SK-N-SH (cell line): Measurements from ENCODE around the gene NFATC4. TPM values are rescaled to one million over a fixed set of nuclear protein-coding genes. Genes with fewer than 3 reads are reported as not detected.

Source experiments
- CTCF ChIA-PET: fragments of 300-600, 350-600 bp; formaldehyde crosslinking; extraction: SDS; loops from one replicate; lab custom pipeline; 2021; lab: Yijun Ruan, JAX
- POLR2A ChIA-PET: fragments of 350-600 bp; sonication (Branson Sonifier 250); formaldehyde crosslinking; extraction: SDS; loops from one replicate; lab custom pipeline; 2020; ENCODE audit warnings: antibody characterized with exemption, inconsistent platforms; lab: Yijun Ruan, JAX
- DNase-seq: peaks from one replicate; pipeline ENCODE4 v3.0.0; 2012
- H2AFZ ChIP-seq: fragments of 200-600 bp; sonication (generic); 2 replicates; pipeline ENCODE4 v1.8.1; 2016; ENCODE audit warnings: antibody characterized with exemption, mild to moderate bottlenecking, low read depth
- H3F3A ChIP-seq: fragments of 200-600 bp; sonication (generic); replicated peaks from 2 replicates; pipeline ENCODE3; 2016; ENCODE audit warnings: antibody characterized with exemption, mild to moderate bottlenecking; ENCODE audit not compliant: insufficient read depth
- H3K27ac ChIP-seq, 2 experiments: fragments of 200-500 bp in 1 of 2; fragments of 200-600 bp in 1 of 2; sonication (Bioruptor generic) in 1 of 2; sonication (generic), shearing (Covaris generic) in 1 of 2; 2 replicates each; pipeline versions ENCODE4 v1.5.1 to v1.6.1; 2014 to 2016; ENCODE audit warnings: low read depth in 2 of 2, inconsistent platforms in 1 of 2, low read length in 1 of 2, mild to moderate bottlenecking in 1 of 2, mixed read lengths in 1 of 2
- H3K27me3 ChIP-seq: fragments of 200-600 bp; sonication (generic), shearing (Covaris generic); 2 replicates; pipeline ENCODE4 v1.6.1; 2016; ENCODE audit warnings: mixed run types; ENCODE audit not compliant: insufficient read depth
- H3K36me3 ChIP-seq, 2 experiments: fragments of 200-500 bp in 1 of 2; fragments of 200-600 bp in 1 of 2; sonication (Bioruptor generic) in 1 of 2; sonication (generic) in 1 of 2; replicated peaks in 1 of 2; 2 replicates each; pipeline versions ENCODE3 to v1.5.1; 2014 to 2016; ENCODE audit warnings: low read length in 1 of 2, mild to moderate bottlenecking in 1 of 2; ENCODE audit not compliant: insufficient read depth in 2 of 2, control insufficient read depth in 1 of 2
- H3K4me1 ChIP-seq, 2 experiments: fragments of 200-500 bp in 1 of 2; fragments of 200-600 bp in 1 of 2; sonication (Bioruptor generic) in 1 of 2; sonication (generic), shearing (Covaris generic) in 1 of 2; 2 replicates each; pipeline versions ENCODE4 v1.5.1 to v1.6.1; 2014 to 2016; ENCODE audit warnings: low read depth in 1 of 2, low read length in 1 of 2, mixed run types in 1 of 2; ENCODE audit not compliant: insufficient read depth in 2 of 2, control insufficient read depth in 1 of 2
- H3K4me2 ChIP-seq: fragments of 200-600 bp; sonication (generic), shearing (Covaris generic); 2 replicates; pipeline ENCODE4 v1.6.1; 2017; ENCODE audit warnings: mixed run types
- H3K4me3 ChIP-seq, 2 experiments: fragments of 200-500 bp in 1 of 2; fragments of 200-600 bp in 1 of 2; sonication (Bioruptor generic) in 1 of 2; sonication (generic), shearing (Covaris generic) in 1 of 2; 2 replicates each; pipeline versions ENCODE4 v1.5.1 to v1.8.1; 2014 to 2016; ENCODE audit warnings: low read depth in 2 of 2, inconsistent platforms in 1 of 2, low read length in 1 of 2, mild to moderate bottlenecking in 1 of 2, mixed read lengths in 1 of 2, moderate library complexity in 1 of 2
- H3K79me2 ChIP-seq: fragments of 200-600 bp; sonication (generic); 2 replicates; pipeline ENCODE4 v1.8.1; 2017; ENCODE audit warnings: mild to moderate bottlenecking; ENCODE audit not compliant: insufficient read depth
- H3K9ac ChIP-seq: fragments of 200-600 bp; sonication (generic); 2 replicates; pipeline ENCODE4 v1.6.1; 2017; ENCODE audit warnings: mixed run types
- H3K9me2 ChIP-seq: fragments of 200-600 bp; sonication (generic); 2 replicates; pipeline ENCODE4 v1.6.1; 2017; ENCODE audit warnings: mixed run types
- H3K9me3 ChIP-seq: fragments of 200-600 bp; sonication (generic); 2 replicates; pipeline ENCODE4 v1.6.1; 2017; ENCODE audit warnings: mixed run types, mild to moderate bottlenecking, moderate library complexity
- H4K20me1 ChIP-seq: fragments of 200-600 bp; sonication (generic); 2 replicates; pipeline ENCODE4 v1.6.1; 2017; ENCODE audit warnings: mild to moderate bottlenecking, mixed run types; ENCODE audit not compliant: insufficient read depth
- CHD2 ChIP-seq: fragments of 150-350 bp; IDR thresholded peaks from 2 replicates; pipeline ENCODE4 v1.6.1; 2018; ENCODE audit warnings: low read length; ENCODE audit not compliant: partially characterized antibody
- CTCF ChIP-seq: fragments of 200-600 bp; sonication (generic); IDR thresholded peaks from 2 replicates; pipeline ENCODE4 v1.6.1; 2017; ENCODE audit warnings: antibody characterized with exemption, mild to moderate bottlenecking, moderate library complexity
- EZH2phosphoT487 ChIP-seq: fragments of 200-600 bp; sonication (generic); IDR thresholded peaks from 2 replicates; pipeline ENCODE4 v1.6.1; 2017; ENCODE audit warnings: low read depth, mixed run types, mild to moderate bottlenecking, antibody characterized with exemption, moderate library complexity, borderline replicate concordance
- FOXJ3 ChIP-seq: sonication (generic); formaldehyde crosslinking; IDR thresholded peaks from 2 replicates; pipeline ENCODE4 v1.5.1; 2020; ENCODE audit warnings: mild to moderate bottlenecking, missing genetic modification reagents
- FOXM1 ChIP-seq: IDR thresholded peaks from 2 replicates; pipeline ENCODE4 v1.4.0; 2012; ENCODE audit warnings: low read depth, mild to moderate bottlenecking
- GABPA ChIP-seq: IDR thresholded peaks from 2 replicates; pipeline ENCODE4 v1.4.0; 2012; ENCODE audit warnings: low read depth, mild to moderate bottlenecking
- MEF2A ChIP-seq: IDR thresholded peaks from 2 replicates; pipeline ENCODE4 v1.4.0; 2012; ENCODE audit warnings: low read depth, borderline replicate concordance
- MXI1 ChIP-seq: IDR thresholded peaks from 2 replicates; pipeline ENCODE4 v1.6.1; 2012; ENCODE audit warnings: mild to moderate bottlenecking, low read depth, low read length, improper control_type of control experiment
- REST ChIP-seq: IDR thresholded peaks from 2 replicates; pipeline ENCODE4 v1.6.1; 2012; ENCODE audit warnings: mild to moderate bottlenecking, low read depth, low read length, moderate library complexity
- RFX5 ChIP-seq: IDR thresholded peaks from 2 replicates; pipeline ENCODE4 v1.6.1; 2012; ENCODE audit warnings: mild to moderate bottlenecking, improper control_type of control experiment, low read length
- RXRA ChIP-seq: IDR thresholded peaks from 2 replicates; pipeline ENCODE4 v1.4.0; 2012; ENCODE audit warnings: low read depth, mild to moderate bottlenecking, borderline replicate concordance
- TCF12 ChIP-seq: IDR thresholded peaks from 2 replicates; pipeline ENCODE4 v1.4.0; 2012
- YY1 ChIP-seq: IDR thresholded peaks from 2 replicates; pipeline ENCODE4 v1.4.0; 2012; ENCODE audit warnings: low read depth, mild to moderate bottlenecking
- WGBS: methylation state at CpG from one replicate; pipeline ENCODE4 v1.1.6; 2017; ENCODE audit warnings: low lambda C conversion rate; 5-methylcytosine and 5-hydroxymethylcytosine counted together
- polyA plus RNA-seq, 3 experiments: library from polyadenylated mRNA; depleted of rRNA; stranded (reverse); fragments of >200 nt; gene quantifications; 2 replicates each; pipeline ENCODE4 v1.2.3, GENCODE V29; 2012

Gene NFATC4
- polyA plus RNA-seq, 1 of the 3 experiments (the other 2 are of a cell fraction) = 25.3 TPM

- TF ChIP-seq CTCF = no peak
Observed at GRCh38 chr14:24414732-24415420, 46.9 kb downstream of the NFATC4 start (continued).

- Histone ChIP-seq H3K4me2 (no peak overlapping the region), H3K9ac (no peak overlapping the region), H3K9me2 (no peaks in the 10 kb centered on the region), H2AFZ (no peak overlapping the region), H3F3A (no peaks in the 10 kb centered on the region), H3K4me3 (no peak overlapping the region), H4K20me1 (no peaks in the 10 kb centered on the region), H3K27me3 (0 out of 2 replicates have a peak, but pooled peaks cover 5% of the 10 kb centered on the region), H3K79me2 (no peaks in the 10 kb centered on the region), H3K9me3 (no peaks in the 10 kb centered on the region), H3K4me1 (no peaks in the 10 kb centered on the region; a peak in 1 of 4 replicates)
- DNase-seq = no peak
- 87% methylated on average over 19 of the region's 25 CpGs for WGBS
- ChIA-PET POLR2A (no interaction called here), CTCF (interaction anchor here (0.9 to 5.2 kb wide), 7 partner anchors 11 to 88 kb away, joined by 3 to 41 read pairs (median 11); partner anchors contain the start of genes CBLN3 and KHNYN)
- TF ChIP-seq EZH2phosphoT487 (no peak), CHD2 (no peak), CTCF (no peak), MEF2A (no peak)
- TF ChIP-seq, all 33 proteins: peak for 0
- no peak overlapping the region; a peak in 1 of 4 replicates for H3K27ac ChIP-seq
- peaks cover 0 to 6% of the 10 kb centered on the region in 2 experiments for H3K36me3 ChIP-seq
Observed at GRCh38 chr14:24415421-24416253, 47.7 kb downstream of the NFATC4 start.

GRCh38 chr14:24416254-24416931 is 48.4 kb downstream of the NFATC4 start:
- WGBS = 78% methylated on average over 7 of the region's 19 CpGs
- no peak overlapping the region for H3K9ac ChIP-seq
- no peaks in the 10 kb centered on the region for H4K20me1 ChIP-seq
- H3K9me3 ChIP-seq = no peaks in the 10 kb centered on the region
- H3K9me2 ChIP-seq = no peaks in the 10 kb centered on the region
- no peaks in the 10 kb centered on the region; a peak in 1 of 4 replicates for H3K4me1 ChIP-seq
- no peak overlapping the region for H3K4me3 ChIP-seq
- POLR2A ChIA-PET = no interaction called here
- H3K27ac ChIP-seq = no peak overlapping the region; a peak in 1 of 4 replicates
- CTCF ChIA-PET = interaction anchor here (0.9 to 9.9 kb wide), 6 partner anchors 10 to 89 kb away, joined by 3 to 63 read pairs (median 23); partner anchors contain the start of genes CBLN3 and KHNYN
- no peak for DNase-seq
- H3K27me3 ChIP-seq = 0 out of 2 replicates have a peak, but pooled peaks cover 5% of the 10 kb centered on the region
- no peaks in the 10 kb centered on the region for H3K79me2 ChIP-seq
- H3K36me3 ChIP-seq = peaks cover 0 to 6% of the 10 kb centered on the region in 2 experiments
- H3K4me2 ChIP-seq = no peak overlapping the region
- H2AFZ ChIP-seq = no peak overlapping the region
- H3F3A ChIP-seq = no peaks in the 10 kb centered on the region
- no peak for TF ChIP-seq RFX5
- no peak for TF ChIP-seq RXRA
- no peak for TF ChIP-seq FOXJ3 (CRISPR knock-in tag)
- TF ChIP-seq REST = no peak
- TF ChIP-seq GABPA = no peak
- TF ChIP-seq MXI1 = no peak
- TF ChIP-seq EZH2phosphoT487 = no peak
- TF ChIP-seq YY1 = no peak
- no peak for TF ChIP-seq TCF12
- TF ChIP-seq FOXM1 = no peak
